CD4-positive, alpha-beta T cell treated with Interleukin-17A for 1 hour (primary cell): Measurements from ENCODE around the gene SBF2.
"Not testable (repeated sequence)": the region's sequence is repeated elsewhere in the genome, so short reads cannot be mapped to it uniquely, and the experiment has no call there.

Experiments
- DNase-seq: peaks from one replicate; pipeline ENCODE4 v3.0.0-alpha.2; 2020

The SBF2 gene

GRCh38 chr11:10263929-10264328 is 30.1 kb downstream of the SBF2 start:
- DNase-seq = no peak

DNA sequence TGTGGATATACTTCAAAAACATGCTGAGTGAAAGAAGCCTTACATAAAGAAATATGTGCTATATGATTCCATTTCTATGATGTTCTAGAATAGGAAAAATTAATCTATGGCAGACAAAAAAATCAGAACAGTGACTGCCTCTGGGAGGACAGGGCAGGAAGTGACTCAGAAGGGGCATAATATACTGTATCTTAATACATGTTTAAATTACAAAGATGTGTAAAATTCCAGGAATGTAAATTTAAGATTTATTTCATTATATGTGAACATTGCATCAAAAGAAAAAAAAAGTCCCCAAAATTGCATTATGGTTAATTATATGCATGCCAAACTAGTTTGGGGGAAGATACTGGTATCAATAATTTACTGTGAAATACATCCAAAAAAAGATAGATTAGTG is 32.2 kb downstream of the SBF2 start:
- no peak for DNase-seq

DNA sequence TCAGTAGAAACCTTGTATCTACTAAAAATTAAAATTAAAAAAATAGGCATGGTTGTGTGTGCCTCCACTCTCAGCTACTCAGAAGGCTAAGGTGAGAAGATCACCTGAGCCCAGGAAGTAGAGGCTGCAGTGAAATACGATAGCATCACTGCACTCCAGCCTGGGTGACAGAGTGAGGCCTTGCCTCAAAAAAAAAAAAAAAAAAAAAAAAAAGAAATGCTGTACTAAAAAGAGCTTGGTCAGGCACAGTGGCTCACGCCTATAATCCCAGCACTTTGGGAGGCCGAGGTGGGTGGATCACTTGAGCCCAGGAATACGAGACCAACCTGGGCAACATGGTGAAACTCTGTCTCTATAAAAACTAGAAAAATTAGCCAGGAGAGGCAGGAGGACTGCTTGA is 36.5 kb downstream of the SBF2 start:
- no peak for DNase-seq

GRCh38 chr11:10255388-10256125 is 38.5 kb downstream of the SBF2 start:
- no peak for DNase-seq

GRCh38 chr11:10249448-10250131 is 44.4 kb downstream of the SBF2 start:
- not testable (repeated sequence) for DNase-seq

DNA sequence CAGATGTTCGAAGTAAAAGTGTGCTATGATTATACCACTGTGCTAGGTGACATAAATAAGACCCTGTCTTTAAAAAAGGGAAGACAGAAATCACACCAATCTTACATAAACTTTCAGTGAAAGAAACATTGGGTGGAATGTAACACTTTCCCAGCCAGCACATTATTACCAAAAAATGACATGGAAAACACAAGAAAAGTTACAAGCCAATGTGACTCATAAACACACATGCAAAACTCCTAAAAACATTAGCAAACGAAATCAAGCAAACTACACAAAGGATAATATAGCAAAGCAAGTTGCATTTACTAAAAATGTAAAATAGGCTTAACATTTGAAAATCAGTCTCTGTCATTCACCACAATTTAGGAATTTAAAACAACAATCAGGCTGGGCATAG is 47.0 kb downstream of the SBF2 start:
- no peak for DNase-seq

DNA sequence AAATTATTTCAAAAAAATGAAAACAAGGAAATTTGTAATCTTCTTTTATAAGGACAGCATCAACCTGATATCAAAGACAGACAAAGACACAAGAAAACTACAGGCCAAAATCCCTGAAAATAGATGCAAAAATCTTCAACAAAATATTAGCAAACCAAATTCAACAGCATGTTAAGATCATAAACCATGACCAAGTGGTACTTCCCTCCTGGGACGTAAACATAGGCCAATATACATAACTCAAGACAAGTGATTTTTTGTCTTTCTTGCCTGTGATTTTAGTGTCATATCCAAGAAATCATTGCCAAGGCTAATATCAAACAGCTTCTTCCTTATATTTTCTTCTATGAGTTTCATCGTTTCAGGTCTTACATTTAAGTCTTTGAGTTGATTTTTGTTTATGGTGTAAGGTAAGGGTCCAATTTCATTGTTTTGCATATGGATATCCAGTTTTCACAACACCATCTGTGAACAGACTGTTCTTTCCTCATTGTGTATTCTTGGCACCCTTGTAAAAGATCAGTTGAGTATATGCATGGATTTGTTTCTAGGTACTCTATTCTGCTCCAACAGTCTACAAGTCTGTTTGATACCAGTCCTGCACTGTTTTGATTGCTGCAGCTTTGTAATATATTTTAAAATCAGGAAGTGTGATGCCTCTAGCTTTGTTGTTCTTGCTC is 50.0 kb downstream of the SBF2 start:
- DNase-seq = no peak

DNA sequence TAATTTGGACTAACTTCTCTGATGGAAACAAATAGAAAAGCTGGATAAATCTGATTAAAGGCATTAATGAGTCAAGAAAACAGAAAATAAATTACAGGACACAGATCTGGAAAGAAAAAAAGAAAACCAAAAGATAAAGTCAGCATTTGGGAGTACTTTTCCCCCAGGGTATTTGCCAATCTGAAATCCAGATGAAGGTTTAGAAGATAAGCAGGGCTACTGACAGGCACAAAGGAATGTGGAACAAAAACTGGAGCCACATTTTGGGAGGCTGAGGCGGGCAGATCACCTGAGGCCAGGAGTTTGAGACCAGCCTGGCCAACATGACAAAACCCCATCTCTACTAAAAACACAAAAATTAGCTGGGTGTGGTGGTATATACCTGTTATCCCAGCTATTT is 57.2 kb downstream of the SBF2 start:
- DNase-seq = no peak

- DNase-seq = no peak
These were observed 60.4 kb downstream of the SBF2 start for GRCh38 chr11:10233581-10233980.

DNA sequence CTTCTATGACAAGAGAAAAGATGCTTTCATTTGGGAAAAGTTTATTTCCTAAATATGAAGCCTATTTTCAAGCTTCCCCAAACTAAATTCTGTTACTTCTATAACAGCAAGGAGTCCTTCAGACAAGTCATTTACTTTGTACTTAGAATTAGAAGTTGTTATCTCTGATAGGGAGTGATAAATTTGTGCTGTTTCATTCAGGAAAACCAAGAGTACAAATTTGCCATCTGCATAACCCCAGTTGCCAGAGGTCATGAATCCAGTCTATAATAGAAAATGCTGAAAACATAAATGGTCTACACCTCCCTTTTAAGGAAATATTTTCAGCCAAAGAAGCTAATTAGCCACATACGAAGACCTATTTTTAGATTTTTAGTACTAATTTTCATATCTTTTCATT is 61.3 kb downstream of the SBF2 start:
- no peak for DNase-seq

DNA sequence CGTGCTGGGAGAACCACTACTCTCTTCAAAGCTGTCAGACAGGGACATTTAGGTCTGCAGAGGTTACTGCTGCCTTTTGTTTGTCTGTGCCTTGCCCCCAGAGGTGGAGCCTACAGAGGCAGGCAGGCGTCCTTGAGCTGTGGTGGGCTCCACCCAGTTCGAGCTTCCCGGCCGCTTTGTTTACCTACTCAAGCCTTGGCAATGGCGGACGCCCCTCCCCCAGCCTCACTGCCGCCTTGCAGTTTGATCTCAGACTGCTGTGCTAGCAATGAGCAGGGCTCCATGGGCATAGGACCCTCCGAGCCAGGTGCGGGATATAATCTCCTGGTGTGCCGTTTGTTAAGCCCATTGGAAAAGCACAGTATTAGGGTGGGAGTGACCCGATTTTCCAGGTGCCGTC is 62.2 kb downstream of the SBF2 start:
- not testable (repeated sequence) for DNase-seq

DNA sequence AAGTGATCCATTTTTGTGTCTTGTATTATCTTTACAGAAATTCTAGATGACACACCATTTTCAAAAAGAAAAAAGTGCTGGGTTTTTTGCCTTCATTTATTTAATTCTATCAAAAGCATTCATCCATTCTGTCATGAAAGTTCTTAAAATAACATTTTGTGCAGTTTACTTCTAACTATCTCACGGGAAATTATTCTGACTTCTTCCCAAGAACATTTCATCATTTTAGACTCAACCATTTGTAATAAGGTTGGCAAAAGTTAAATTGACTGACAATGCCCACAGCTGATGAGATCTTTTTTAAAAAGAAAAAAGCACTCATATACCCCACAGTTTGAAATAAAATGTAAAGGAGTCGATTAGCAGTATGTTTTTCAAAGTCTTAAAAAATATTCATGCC is 68.5 kb downstream of the SBF2 start:
- DNase-seq = no peak

GRCh38 chr11:10222399-10222798 is 71.6 kb downstream of the SBF2 start:
- no peak for DNase-seq

DNA sequence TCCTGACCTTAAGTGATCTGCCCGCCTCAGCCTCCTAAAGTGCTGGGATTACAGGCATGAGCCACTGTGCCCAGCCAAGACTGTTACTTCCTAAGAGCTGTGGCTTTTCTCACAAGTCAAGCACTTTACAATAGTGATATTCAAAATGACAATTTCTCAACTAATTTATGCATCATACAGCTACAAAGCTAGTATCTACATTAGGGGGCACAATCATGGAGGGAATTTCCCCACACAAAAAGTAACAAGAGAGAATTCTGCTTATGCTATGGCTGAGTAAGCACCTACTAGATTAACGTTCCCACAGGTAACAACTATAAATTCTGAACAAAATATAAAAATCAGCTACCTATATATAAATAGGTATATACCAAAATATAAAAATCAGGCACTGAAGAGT is 72.7 kb downstream of the SBF2 start:
- DNase-seq = no peak

- DNase-seq = no peak
These were observed 82.5 kb downstream of the SBF2 start for GRCh38 chr11:10211470-10211869.

DNA sequence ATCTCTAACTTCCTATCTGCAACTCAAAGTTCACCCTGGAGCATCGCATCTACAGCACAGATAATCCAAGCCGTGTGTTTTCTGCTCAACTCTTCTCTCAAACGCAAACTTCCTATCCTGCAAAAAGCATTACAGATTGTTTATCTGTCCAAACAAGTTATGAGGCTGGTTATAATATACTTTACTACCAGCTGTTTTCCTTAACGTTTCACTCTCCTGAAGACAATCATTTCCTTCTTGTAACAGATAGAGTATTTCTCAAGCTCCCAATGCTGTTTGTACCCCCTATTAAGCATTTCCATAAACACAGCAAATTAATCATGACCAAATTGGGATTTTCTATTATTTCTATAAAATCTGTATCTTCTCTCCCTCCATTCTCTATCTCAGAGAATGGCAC is 84.7 kb downstream of the SBF2 start:
- no peak for DNase-seq

- peak; percentile 68 for DNase-seq
These were observed 85.9 kb downstream of the SBF2 start for GRCh38 chr11:10208131-10208575.

DNA sequence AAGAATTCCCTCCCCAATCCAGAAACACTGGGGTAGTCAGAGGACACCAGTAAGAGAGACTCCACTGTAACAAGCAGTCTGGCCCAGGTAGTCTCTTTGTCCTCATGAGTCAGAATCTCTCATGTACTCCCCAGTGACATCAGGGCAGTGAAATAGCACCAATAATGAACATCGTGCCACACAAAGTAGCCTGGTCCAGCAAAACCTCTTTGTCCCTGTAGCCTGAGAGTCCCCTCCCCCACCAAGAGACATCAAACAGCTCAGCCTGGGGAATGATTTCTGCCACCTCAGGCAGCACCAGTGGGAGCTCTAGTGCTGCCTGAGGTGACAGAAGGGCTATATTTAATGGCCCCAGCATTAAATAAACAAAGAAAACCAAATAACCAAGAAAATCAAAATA is 88.1 kb downstream of the SBF2 start:
- DNase-seq = no peak

- DNase-seq = no peak
These were observed 90.0 kb downstream of the SBF2 start for GRCh38 chr11:10204021-10204420.

DNA sequence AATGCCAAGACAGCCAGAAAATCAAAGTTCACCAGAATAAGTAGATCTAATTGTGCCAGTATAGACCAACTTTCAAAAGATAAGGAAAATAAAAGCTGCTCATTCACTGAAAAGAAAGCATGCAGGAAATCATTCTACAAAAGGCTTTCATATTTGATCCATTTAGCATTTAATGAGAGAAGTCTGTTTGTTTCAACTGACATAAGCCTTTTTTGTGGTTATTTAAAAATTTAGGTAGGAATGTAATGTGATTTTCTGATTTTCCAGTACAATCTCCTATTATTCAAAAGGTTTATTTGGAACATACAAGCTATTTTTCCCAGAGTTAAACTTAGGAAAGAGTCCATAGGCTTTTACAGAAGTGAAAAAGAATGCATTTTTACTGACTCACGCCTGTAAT is 92.7 kb downstream of the SBF2 start:
- DNase-seq = no peak

DNA sequence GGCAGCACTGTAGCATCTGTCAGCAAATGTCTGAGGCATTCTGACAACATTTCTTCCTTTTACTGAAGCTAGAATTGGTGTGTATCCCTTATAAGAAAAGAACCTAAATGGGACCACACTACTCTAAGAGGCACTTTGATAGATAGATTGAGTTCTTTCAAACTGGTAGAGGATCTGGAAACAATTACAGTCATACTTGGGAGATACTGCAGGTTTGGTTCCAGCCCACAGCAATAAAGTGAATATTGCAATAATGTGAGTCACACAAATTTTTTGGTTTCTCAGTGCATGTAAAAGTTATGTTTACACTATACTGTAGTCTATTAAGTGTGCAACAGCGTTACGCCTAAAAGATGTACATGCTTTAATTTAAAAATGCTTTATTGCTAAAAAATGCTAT is 96.9 kb downstream of the SBF2 start:
- no peak for DNase-seq

GRCh38 chr11:10192036-10192435 is 102.0 kb downstream of the SBF2 start:
- no peak for DNase-seq

DNA sequence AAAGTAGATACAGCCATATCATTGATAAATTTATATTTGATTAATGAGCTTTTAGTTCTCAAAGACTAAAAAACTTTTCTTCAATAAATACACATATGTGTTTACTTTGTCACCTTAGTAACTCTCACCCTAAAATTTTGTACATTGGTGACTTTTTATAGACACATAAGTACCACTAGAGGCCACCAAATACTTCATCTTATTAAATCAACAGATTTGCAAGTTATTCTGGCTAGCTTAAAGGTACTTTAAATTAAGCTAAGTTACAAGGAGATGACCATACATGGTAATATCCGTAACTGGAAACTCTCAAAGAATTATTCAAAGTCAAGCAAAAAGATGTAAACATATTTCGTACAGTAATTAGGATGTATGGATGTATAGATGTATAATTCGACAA is 112.2 kb downstream of the SBF2 start:
- DNase-seq = no peak

DNA sequence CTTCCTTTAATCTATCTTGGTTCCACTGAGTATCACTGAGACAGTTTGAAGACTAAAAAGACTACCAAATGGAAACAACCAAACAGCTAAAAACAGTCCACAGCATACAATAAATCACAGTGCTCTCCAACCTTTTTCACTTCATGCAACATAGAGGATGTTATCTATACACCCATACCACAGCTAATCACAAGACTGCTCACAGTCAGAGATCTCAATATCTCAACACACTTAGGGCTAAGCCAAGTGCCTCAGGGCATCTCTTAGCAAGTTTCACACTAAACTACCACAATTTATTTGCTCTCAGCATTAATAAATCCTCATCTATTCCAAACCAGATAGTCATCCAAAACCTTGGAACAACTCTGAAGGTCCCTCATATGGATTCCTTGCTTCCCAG is 129.4 kb downstream of the SBF2 start:
- DNase-seq = no peak
